ENCODE measurements around the gene NSD1.
A peak's percentile ranks its signal among the peaks of the same experiment; 100 is the strongest.

Gene NSD1, protein sequence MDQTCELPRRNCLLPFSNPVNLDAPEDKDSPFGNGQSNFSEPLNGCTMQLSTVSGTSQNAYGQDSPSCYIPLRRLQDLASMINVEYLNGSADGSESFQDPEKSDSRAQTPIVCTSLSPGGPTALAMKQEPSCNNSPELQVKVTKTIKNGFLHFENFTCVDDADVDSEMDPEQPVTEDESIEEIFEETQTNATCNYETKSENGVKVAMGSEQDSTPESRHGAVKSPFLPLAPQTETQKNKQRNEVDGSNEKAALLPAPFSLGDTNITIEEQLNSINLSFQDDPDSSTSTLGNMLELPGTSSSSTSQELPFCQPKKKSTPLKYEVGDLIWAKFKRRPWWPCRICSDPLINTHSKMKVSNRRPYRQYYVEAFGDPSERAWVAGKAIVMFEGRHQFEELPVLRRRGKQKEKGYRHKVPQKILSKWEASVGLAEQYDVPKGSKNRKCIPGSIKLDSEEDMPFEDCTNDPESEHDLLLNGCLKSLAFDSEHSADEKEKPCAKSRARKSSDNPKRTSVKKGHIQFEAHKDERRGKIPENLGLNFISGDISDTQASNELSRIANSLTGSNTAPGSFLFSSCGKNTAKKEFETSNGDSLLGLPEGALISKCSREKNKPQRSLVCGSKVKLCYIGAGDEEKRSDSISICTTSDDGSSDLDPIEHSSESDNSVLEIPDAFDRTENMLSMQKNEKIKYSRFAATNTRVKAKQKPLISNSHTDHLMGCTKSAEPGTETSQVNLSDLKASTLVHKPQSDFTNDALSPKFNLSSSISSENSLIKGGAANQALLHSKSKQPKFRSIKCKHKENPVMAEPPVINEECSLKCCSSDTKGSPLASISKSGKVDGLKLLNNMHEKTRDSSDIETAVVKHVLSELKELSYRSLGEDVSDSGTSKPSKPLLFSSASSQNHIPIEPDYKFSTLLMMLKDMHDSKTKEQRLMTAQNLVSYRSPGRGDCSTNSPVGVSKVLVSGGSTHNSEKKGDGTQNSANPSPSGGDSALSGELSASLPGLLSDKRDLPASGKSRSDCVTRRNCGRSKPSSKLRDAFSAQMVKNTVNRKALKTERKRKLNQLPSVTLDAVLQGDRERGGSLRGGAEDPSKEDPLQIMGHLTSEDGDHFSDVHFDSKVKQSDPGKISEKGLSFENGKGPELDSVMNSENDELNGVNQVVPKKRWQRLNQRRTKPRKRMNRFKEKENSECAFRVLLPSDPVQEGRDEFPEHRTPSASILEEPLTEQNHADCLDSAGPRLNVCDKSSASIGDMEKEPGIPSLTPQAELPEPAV (N-terminal part only)

DNA sequence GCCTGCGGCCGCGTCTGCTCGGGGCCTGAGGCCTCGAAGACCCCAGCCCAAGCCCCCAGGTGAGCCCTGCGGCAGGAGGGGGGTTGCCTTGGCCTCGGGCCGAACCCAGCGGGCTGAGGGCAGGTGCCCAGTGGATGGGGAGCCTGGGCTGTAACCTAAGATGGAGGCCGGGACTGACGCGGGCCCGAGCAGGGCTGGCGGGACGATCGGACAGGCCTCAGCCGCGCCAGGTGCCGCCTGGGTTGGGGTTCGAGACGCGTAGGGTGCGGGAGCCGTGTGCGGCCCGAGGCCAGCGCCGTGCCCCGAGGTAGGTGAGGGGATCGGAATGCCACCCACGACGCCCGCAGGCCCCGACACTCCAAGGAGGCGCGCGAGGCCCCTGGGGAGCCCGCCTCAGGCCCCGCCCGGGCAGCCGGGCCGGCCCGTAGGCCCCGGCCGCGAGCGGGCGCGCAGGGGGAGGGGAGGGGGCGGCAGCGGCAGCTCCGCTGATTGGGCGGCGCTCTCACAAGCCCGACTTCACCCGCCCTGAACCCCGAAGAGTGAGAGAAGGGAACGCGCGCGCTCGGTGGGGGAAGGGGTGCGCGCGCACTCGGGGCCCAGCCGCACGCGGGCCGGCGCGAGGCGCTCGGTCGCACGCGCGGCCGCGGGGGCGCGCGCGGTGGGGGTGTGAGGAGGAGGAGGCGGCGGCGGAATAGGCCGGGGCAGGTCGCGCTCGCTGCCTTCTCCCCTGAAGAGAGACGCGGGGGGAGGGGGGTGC, at the start of gene NSD1:
NSD1 (plus strand) TSS at position 678 of the 757 bp plus-strand sequence. CDS start 1,331 bp downstream, outside the sequence.
- DNase-seq: peak; percentile 36 to 44

DNA sequence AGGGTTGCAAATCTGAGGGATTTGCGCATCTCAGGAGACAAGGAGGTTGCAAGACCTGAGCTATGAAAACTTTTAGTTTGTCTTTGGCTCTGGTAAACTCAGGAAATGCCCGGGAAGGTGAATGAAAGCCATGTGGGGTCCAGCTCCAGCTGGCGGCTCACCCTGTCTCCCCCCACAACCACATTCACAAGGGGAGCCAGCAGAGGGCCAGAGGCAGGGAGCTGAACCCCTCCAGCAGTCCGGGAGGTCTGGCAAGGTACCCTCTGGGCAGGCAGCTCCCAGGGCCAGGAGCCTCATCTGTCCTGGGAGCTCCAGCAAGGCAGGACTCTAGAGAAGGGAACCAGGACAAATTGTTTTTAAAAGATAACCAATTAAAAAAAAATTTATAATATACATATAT, 49.4 kb upstream of the NSD1 start:
- no peak for DNase-seq

DNA sequence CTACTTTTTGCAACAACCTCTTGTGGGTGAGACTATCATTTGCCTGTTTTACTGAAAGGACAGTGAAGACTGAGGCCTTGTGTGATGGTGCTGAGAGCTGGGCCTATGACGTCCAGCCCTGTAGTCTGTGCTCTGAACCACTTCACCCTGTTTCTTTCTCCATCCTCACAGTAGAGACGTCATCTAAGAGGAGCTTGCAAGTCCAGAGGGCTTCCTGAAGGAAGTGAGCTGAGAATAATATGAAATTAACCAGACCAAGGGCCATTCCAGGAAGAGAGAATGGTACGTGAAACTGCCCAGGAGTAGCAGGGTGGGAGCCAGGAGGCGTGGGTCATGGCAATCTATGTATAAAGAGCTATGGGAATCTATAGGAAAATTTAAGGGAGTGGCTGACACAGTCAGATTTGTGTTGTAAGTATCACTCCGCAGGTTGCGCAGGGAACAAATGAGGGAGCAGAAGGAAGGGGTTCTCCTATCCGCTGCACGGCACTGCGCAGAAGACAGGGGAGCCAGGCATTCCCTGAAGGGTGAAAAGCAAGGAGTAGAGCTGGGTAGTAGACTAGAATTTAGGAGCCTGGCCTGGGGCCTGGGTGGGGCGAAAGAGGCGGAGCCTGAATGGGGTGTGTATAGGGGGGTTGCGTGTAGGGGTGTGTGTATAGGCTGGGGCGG, 47.5 kb upstream of the NSD1 start:
- no peak for DNase-seq

GRCh38 chr5:177086654-177087397, 46.7 kb upstream of the NSD1 start, which contains the start of gene FGFR4:
TSS of gene FGFR4 (plus strand) at chr5:177086915. CDS start at chr5:177089603, 2,688 bp downstream.
- DNase-seq: peak; percentile 41 to 64

DNA sequence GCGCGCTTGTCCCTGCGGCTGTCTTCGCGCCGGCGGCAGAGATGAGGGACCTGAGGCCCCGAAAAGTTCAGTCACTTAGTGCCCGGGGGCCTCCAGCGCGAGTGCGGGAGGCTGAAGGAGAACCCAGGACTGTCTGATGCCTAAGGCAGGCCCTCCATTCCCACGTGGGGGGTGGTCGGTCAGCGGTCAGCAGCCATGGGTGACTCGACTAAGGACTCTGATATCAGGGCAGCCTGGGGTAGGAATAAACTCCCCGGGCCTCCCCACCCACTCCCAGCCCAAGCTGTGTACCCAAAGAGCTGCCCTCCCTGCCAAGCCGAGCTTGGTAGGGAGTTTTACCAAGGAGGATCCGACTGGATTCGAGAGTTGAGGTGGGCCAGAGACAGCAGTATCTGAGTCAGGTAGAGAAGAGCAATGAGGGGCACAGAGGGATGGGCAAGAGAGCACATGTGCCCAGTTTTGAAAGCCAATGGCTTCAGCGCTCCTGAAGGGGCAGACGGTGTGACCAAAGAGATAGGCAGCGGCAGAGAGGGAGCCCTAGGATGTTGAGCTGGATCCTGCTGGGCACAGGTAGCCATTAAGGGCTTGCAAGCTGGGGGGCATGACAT, 46.1 kb upstream of the NSD1 start:
- no peak for DNase-seq

DNA sequence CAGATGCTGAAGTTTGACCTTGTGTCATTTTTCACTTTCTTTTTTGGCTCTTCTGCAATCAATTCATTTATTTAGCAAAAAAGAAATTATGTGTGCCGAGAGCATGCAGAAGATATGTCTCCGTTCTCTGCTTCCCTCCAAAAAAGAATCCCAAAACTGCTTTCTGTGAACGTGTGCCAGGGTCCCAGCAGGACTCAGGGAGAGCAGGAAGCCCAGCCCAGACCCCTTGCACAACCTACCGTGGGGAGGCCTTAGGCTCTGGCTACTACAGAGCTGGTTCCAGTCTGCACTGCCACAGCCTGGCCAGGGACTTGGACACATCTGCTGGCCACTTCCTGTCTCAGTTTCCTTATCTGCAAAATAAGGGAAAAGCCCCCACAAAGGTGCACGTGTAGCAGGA, 44.4 kb upstream of the NSD1 start:
- DNase-seq: no peak

DNA sequence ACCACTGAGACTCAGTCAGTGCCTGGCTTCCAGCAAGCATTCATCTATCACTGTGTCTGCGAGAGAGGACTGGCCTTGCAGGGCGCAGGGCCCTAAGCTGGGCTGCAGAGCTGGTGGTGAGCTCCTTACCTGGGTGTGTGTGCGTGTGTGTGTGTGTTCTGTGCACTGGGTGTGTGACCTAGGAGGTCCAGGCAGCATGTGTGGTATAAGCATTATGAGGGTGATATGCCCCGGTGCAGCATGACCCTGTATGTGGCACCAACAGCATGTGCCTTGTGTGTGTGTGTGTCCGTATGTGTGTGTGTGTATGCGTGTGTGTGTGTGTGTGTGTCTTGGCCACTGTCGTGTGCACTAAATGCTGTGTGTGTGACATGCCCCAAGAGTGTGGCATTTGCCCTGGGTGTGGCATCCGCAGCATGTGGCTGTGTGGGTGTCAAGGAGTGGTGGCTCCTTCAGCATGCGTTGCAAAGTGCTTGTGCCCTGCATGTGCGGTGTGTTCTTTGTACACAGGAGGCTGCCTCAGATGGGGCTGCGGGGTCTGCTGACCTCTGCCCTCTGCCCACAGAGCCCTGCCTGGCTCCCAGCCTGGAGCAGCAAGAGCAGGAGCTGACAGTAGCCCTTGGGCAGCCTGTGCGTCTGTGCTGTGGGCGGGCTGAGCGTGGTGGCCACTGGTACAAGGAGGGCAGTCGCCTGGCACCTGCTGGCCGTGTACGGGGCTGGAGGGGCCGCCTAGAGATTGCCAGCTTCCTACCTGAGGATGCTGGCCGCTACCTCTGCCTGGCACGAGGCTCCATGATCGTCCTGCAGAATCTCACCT, 43.5 kb upstream of the NSD1 start:
- DNase-seq: no peak

GRCh38 chr5:177090813-177091212, 42.8 kb upstream of the NSD1 start:
- DNase-seq: no peak

DNA sequence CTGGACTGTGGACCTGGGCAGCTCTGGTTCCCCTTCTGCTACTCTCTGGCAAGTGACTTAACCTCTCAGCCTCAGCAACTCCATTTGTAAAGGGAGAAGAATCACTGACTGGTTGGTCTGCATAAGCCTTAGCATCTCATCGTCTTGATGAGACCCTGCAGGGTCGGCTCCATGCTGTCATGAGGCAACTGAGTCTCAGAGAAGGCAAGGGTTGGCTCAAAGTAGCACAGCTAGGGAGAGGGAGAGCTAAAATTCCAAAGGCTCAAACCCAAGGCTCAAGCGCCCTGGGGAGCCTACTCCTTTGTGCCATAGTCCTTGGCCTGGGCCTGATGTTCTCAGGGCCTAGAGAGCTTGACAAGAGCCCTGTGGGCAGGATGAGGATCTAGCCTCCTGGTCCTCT, 42.3 kb upstream of the NSD1 start:
- DNase-seq: no peak

DNA sequence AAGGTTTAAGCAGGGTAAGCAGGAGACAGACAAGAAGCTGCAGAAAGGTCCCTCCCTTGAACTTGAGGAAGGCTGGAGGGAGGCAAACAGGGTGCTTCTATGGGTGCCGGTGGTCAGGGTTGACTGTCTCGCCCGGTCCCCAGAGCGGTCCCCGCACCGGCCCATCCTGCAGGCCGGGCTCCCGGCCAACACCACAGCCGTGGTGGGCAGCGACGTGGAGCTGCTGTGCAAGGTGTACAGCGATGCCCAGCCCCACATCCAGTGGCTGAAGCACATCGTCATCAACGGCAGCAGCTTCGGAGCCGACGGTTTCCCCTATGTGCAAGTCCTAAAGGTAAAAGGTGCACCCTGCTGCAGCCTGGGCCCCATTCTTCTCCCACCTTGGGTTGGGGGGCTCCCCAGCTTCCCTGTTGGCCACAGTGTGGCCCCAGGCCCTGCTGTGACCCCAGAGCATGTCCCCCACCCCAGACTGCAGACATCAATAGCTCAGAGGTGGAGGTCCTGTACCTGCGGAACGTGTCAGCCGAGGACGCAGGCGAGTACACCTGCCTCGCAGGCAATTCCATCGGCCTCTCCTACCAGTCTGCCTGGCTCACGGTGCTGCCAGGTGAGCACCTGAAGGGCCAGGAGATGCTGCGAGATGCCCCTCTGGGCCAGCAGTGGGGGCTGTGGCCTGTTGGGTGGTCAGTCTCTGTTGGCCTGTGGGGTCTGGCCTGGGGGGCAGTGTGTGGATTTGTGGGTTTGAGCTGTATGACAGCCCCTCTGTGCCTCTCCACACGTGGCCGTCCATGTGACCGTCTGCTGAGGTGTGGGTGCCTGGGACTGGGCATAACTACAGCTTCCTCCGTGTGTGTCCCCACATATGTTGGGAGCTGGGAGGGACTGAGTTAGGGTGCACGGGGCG, 41.1 kb upstream of the NSD1 start:
- DNase-seq: no peak

- no peak for DNase-seq
These were observed 40.4 kb upstream of the NSD1 start for GRCh38 chr5:177093082-177093712.

GRCh38 chr5:177093803-177094202, 39.8 kb upstream of the NSD1 start:
- DNase-seq: no peak

DNA sequence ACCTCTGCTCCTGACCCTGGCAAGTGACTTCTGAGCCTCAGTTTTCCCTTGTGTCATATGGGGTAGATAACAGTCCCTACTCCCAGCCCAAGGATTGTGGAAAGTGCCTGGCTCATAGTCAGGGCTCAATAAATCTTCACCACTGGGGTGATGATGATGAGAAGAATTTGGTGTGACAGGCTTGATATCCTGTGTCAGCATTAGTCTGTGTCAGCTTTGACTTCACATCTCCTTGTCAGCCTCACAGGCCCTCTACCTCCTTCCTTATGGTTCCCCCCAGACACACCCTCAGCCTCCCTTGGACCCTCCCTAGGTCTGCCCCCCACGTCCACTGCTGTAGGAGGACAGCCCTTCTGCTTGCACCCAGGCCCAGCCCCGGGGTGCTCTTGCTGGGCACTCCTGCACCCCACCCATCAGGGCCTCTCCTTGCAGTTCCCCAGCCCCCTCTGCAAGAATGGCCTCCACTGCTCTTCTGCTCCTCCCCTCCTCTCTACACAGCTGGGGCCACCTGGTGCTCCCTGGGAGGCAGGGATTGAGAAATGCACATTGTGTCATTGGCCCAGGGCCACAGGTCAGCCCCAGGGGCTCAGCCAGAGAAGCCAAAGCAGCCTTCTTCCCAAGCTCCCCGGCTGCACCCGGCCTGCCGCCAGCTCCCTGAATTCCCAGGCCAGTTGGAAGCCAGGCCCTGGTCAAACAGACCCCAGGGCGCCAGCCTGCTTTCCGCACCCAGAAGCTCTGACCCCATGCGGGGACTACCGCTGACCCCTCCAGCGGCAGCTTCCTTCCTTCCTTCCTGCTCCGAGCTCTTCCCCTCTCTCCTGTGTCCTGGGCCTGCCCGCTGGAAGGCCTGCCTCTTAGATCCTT, 39.1 kb upstream of the NSD1 start:
- DNase-seq: no peak

DNA sequence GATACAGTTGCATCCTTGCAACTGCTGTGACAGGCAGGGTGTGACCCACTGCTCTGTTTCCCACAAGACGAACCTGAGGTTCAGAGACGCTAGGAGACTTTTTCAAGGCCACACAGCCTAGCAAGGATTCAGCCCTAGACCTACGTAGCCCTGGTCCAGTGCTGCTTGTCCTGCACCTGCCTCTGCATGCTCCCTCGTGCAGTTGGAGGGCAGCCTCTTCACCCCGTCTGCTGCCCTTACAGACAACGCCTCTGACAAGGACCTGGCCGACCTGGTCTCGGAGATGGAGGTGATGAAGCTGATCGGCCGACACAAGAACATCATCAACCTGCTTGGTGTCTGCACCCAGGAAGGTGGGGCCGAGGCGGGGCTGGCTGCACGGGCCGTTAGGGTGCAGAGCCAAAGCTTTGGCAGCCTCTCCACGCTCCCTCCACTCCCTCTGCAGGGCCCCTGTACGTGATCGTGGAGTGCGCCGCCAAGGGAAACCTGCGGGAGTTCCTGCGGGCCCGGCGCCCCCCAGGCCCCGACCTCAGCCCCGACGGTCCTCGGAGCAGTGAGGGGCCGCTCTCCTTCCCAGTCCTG, 38.4 kb upstream of the NSD1 start:
- no peak for DNase-seq

DNA sequence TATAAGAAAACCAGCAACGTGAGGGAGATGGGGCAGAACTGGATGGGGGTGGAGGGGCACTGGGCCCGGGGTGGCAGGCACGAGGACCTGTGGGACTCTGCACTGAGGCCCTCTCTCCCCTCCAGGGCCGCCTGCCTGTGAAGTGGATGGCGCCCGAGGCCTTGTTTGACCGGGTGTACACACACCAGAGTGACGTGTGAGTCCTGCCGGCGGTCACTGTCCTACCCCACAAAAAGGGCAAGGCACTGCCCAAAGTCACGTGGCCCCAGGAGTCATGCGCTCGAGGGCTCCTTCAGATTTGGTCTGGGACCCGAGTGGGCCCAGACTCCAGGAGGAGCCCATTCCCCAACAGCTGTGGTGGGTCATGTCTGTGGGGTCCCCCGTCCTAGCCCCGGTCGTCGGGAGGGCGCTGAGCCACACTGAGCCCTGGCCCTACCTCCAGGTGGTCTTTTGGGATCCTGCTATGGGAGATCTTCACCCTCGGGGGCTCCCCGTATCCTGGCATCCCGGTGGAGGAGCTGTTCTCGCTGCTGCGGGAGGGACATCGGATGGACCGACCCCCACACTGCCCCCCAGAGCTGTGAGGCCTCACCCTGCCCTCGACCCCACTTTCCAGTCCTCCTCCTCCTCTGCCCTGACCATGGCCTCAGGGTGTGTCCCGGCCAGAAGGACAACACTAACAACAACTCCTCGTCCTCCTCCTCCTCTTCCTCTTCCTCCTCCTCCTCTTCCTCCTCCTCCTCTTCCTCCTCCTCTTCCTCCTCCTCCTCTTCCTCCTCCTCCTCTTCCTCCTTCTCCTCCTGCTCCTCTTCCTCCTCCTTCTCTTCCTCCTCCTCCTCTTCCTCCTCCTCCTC, 37.2 kb upstream of the NSD1 start:
- no peak for DNase-seq

Data from SW 1271 (cell line).